IMR-90 (cell line): ENCODE results near the gene HAUS5. TPM values are rescaled to one million over a fixed set of nuclear protein-coding genes. Genes with fewer than 3 reads are reported as not detected.

Experiments used
- ATAC-seq: fragments of 200-7000 bp; cut with Tn5 transposase; 2 replicates; pipeline ENCODE4 v1.9.1; 2020; ENCODE audit warnings: low read depth, mild to moderate bottlenecking, moderate library complexity
- BruUV-seq: library from RNA; stranded (reverse); fragments of 400-500 nt; replicated peaks from 2 replicates; lab custom pipeline; 2021; lab: Mats Ljungman, UMichigan
- CTCF ChIA-PET: fragments of 300-600 bp; formaldehyde crosslinking; extraction: SDS; loops from one replicate; lab custom pipeline; 2021; ENCODE audit warnings: antibody characterized with exemption; lab: Yijun Ruan, JAX
- POLR2A ChIA-PET: fragments of 300-600 bp; sonication (Branson Sonifier 250); formaldehyde crosslinking; loops from one replicate; lab custom pipeline; 2022; ENCODE audit warnings: antibody characterized with exemption; ENCODE audit not compliant: unreplicated experiment; lab: Charles Lee
- DNase-seq: peaks from one replicate; pipeline ENCODE4 v3.0.0; 2013
- H2AFZ ChIP-seq: replicated peaks from 2 replicates; pipeline ENCODE3; 2013; ENCODE audit warnings: low read length, mild to moderate bottlenecking; ENCODE audit not compliant: poor library complexity
- H2AK5ac ChIP-seq: 2 replicates; pipeline ENCODE4 v1.6.1; 2013; ENCODE audit warnings: low read depth, low read length, inconsistent platforms
- H2AK9ac ChIP-seq: replicated peaks from 2 replicates; pipeline ENCODE3; 2013; ENCODE audit warnings: mild to moderate bottlenecking, low read depth, low read length, moderate library complexity; ENCODE audit not compliant: poor library complexity
- H2BK120ac ChIP-seq: 2 replicates; pipeline ENCODE4 v1.6.1; 2013; ENCODE audit warnings: low read depth, low read length, inconsistent platforms
- H2BK15ac ChIP-seq: 3 replicates; pipeline ENCODE4 v1.6.1; 2013; ENCODE audit warnings: low read depth, low read length, inconsistent platforms
- H2BK20ac ChIP-seq: 2 replicates; pipeline ENCODE4 v1.6.1; 2013; ENCODE audit warnings: low read depth, mild to moderate bottlenecking, inconsistent platforms, low read length, moderate library complexity
- H2BK5ac ChIP-seq: 2 replicates; pipeline ENCODE4 v1.6.1; 2013; ENCODE audit warnings: mild to moderate bottlenecking, low read depth, low read length, inconsistent platforms; ENCODE audit not compliant: poor library complexity, severe bottlenecking
- H3K14ac ChIP-seq: replicated peaks from 2 replicates; pipeline ENCODE4 v1.6.1; 2013; ENCODE audit warnings: low read depth, low read length, inconsistent platforms
- H3K18ac ChIP-seq: 2 replicates; pipeline ENCODE4 v1.6.1; 2013; ENCODE audit warnings: low read depth, low read length, control low read depth
- H3K23ac ChIP-seq: 2 replicates; pipeline ENCODE4 v1.6.1; 2013; ENCODE audit warnings: low read depth, low read length, inconsistent platforms
- H3K27ac ChIP-seq: 2 replicates; pipeline ENCODE4 v1.5.1; 2013; ENCODE audit warnings: mild to moderate bottlenecking, control low read depth, low read length; ENCODE audit not compliant: insufficient read depth
- H3K27me3 ChIP-seq: 2 replicates; pipeline ENCODE4 v1.6.1; 2013; ENCODE audit warnings: low read length; ENCODE audit not compliant: control insufficient read depth, insufficient read depth
- H3K36me3 ChIP-seq: 2 replicates; pipeline ENCODE4 v1.6.1; 2013; ENCODE audit warnings: low read length, mixed read lengths; ENCODE audit not compliant: control insufficient read depth, insufficient read depth
- H3K4ac ChIP-seq: 2 replicates; pipeline ENCODE4 v1.6.1; 2013; ENCODE audit warnings: low read depth, low read length, inconsistent platforms
- H3K4me1 ChIP-seq: 2 replicates; pipeline ENCODE4 v1.6.1; 2013; ENCODE audit warnings: low read length, mixed read lengths; ENCODE audit not compliant: control insufficient read depth, insufficient read depth
- H3K4me2 ChIP-seq: 2 replicates; pipeline ENCODE4 v1.6.1; 2013; ENCODE audit warnings: low read depth, mild to moderate bottlenecking, control low read depth, low read length, moderate library complexity
- H3K4me3 ChIP-seq: 2 replicates; pipeline ENCODE4 v1.5.1; 2013; ENCODE audit warnings: low read depth, mild to moderate bottlenecking, control low read depth, low read length, moderate library complexity; ENCODE audit not compliant: insufficient read depth
- H3K56ac ChIP-seq: 2 replicates; pipeline ENCODE4 v1.6.1; 2013; ENCODE audit warnings: low read length, inconsistent platforms; ENCODE audit not compliant: insufficient read depth; ENCODE audit errors: extremely low read depth
- H3K79me1 ChIP-seq, 2 experiments: 2 replicates each; pipeline ENCODE4 v1.6.1; 2013; ENCODE audit warnings: low read length in 2 of 2, inconsistent platforms in 1 of 2, low read depth in 1 of 2
- H3K9ac ChIP-seq: 2 replicates; pipeline ENCODE4 v1.6.1; 2013; ENCODE audit warnings: low read depth, low read length, control low read depth
- H3K9me1 ChIP-seq: 2 replicates; pipeline ENCODE4 v1.6.1; 2013; ENCODE audit warnings: low read length, inconsistent platforms; ENCODE audit not compliant: insufficient read depth
- H3K9me3 ChIP-seq: 2 replicates; pipeline ENCODE4 v1.6.1; 2013; ENCODE audit warnings: low read length; ENCODE audit not compliant: control insufficient read depth, insufficient read depth
- H4K20me1 ChIP-seq: 2 replicates; pipeline ENCODE4 v1.6.1; 2013; ENCODE audit warnings: low read length, inconsistent platforms; ENCODE audit not compliant: insufficient read depth
- H4K5ac ChIP-seq: 2 replicates; pipeline ENCODE4 v1.6.1; 2013; ENCODE audit warnings: mild to moderate bottlenecking, low read depth, low read length, control low read depth
- H4K8ac ChIP-seq, 2 experiments: 2 replicates each; pipeline ENCODE4 v1.6.1; 2013; ENCODE audit warnings: low read depth in 2 of 2, low read length in 2 of 2, control low read depth in 1 of 2, inconsistent platforms in 1 of 2
- H4K91ac ChIP-seq: 2 replicates; pipeline ENCODE4 v1.6.1; 2013; ENCODE audit warnings: low read depth, low read length, inconsistent platforms; ENCODE audit not compliant: insufficient read depth
- BHLHE40 ChIP-seq: fragments of 150-350 bp; IDR thresholded peaks from 2 replicates; pipeline ENCODE4 v1.6.1; 2016; ENCODE audit warnings: mild to moderate bottlenecking, low read depth, low read length
- CEBPB ChIP-seq: IDR thresholded peaks from 2 replicates; pipeline ENCODE4 v1.6.1; 2012; ENCODE audit warnings: low read depth, low read length, improper control_type of control experiment
- MXI1 ChIP-seq: IDR thresholded peaks from 2 replicates; pipeline ENCODE4 v1.6.1; 2012; ENCODE audit warnings: low read depth, mild to moderate bottlenecking, low read length, moderate library complexity, borderline replicate concordance
- NFE2L2 ChIP-seq: fragments of 150-350 bp; IDR thresholded peaks from 2 replicates; pipeline ENCODE4 v1.6.1; 2016; ENCODE audit warnings: low read depth, mild to moderate bottlenecking, low read length
- WGBS, 2 experiments: methylation state at CpG; one replicate each; pipeline versions ENCODE4 v1.1.5 to v1.1.7; 2013; ENCODE audit warnings: missing lambda C conversion rate in 2 of 2; ENCODE audit not compliant: insufficient read length in 1 of 2; ENCODE audit errors: extremely low coverage in 2 of 2; 5-methylcytosine and 5-hydroxymethylcytosine counted together
- dilution Hi-C: fragments of 300-500 bp; cut with HindIII; formaldehyde crosslinking; loops from one replicate; pipeline ENCODE4 v1.14.3; 2018; ENCODE audit warnings: low sequenced_read_pairs; ENCODE audit not compliant: unreplicated experiment
- in situ Hi-C: fragments of 300-500 bp; cut with MboI; formaldehyde crosslinking; loops from 3 replicates; pipeline ENCODE4 v1.14.3; 2019; ENCODE audit warnings: low sequenced_read_pairs, inconsistent platforms, mixed read lengths
- intact Hi-C: fragments of 100-400 bp; cut with micrococcal nuclease; formaldehyde crosslinking; loops from 2 replicates; pipeline ENCODE4 v1.10.0; 2022
- polyA plus RNA-seq, 3 experiments: library from polyadenylated mRNA; depleted of rRNA; stranded (reverse); fragments of >200 nt; gene quantifications; 2 replicates each; pipeline ENCODE4 v1.2.3, GENCODE V29; 2012; ENCODE audit warnings: low replicate concordance in 1 of 3
- total RNA-seq: library from RNA; depleted of rRNA; stranded (reverse); fragments of >200 nt; gene quantifications from 2 replicates; pipeline ENCODE4 v1.2.3, GENCODE V29; 2012
- TF ChIP-seq, protein P1 (sequence below): conservative IDR thresholded peaks from 2 replicates; pipeline ENCODE4 v1.5.1; 2012; ENCODE audit warnings: mild to moderate bottlenecking, low read depth, low read length, improper control_type of control experiment

Gene HAUS5
- total and polyA plus RNA-seq, 2 of the 4 experiments (the other 2 are of a cell fraction): 3.4 to 6.2 TPM

DNA sequence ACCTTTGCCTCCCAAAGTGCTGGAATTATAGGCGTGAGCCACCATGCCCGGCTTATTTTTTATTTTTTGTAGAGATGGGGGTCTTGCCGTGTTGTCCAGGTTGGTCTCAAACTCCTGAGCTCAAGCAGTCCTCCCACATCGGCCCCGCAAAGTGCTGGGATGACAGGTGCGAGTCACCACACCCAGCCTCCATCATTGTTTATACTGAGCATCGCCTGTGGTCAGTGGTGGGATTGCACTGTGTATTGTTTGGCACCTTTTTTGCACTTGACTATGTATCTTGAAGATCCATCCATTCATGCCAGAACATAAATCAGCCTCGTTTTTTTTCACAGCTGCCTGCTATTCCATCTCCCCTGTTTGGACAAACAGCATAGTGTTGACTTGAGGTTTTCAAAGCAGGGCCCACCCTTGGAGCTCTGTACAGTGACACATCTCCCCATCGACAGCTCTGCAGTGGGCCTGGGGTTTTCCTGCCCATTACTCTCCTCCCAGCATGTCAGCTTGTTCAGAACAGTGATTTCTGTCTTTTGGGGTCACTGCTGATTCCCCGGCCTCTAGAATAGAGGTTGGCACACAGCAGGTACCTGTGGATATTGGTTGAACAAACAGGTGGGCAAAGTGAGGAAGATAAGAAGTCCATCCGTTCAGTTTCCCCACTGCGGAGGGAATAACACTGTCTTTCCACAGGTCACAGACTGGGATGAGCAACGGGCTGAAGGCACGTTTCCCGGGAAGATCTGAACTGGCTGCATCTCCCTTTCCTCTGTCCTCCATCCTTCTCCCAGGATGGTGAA lies 45.6 kb downstream of the HAUS5 start:
- no peak overlapping the region for H3K27ac ChIP-seq
- no peak overlapping the region for H4K5ac ChIP-seq
- H2BK120ac ChIP-seq: no peak overlapping the region
- H3K9me3 ChIP-seq: no peaks in the 10 kb centered on the region
- no peak overlapping the region for H2AK9ac ChIP-seq
- no TSS peak for BruUV-seq
- no peak overlapping the region for H3K9ac ChIP-seq
- H2AFZ ChIP-seq: no peak overlapping the region
- TF ChIP-seq, protein P1, sequence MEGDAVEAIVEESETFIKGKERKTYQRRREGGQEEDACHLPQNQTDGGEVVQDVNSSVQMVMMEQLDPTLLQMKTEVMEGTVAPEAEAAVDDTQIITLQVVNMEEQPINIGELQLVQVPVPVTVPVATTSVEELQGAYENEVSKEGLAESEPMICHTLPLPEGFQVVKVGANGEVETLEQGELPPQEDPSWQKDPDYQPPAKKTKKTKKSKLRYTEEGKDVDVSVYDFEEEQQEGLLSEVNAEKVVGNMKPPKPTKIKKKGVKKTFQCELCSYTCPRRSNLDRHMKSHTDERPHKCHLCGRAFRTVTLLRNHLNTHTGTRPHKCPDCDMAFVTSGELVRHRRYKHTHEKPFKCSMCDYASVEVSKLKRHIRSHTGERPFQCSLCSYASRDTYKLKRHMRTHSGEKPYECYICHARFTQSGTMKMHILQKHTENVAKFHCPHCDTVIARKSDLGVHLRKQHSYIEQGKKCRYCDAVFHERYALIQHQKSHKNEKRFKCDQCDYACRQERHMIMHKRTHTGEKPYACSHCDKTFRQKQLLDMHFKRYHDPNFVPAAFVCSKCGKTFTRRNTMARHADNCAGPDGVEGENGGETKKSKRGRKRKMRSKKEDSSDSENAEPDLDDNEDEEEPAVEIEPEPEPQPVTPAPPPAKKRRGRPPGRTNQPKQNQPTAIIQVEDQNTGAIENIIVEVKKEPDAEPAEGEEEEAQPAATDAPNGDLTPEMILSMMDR: no peak
- TF ChIP-seq MXI1: no peak
- TF ChIP-seq NFE2L2: no peak
- no peak for TF ChIP-seq BHLHE40
- no peak for TF ChIP-seq CEBPB
- intact Hi-C loops: no loop called here
- H3K27me3 ChIP-seq: no peaks in the 10 kb centered on the region
- H4K91ac ChIP-seq: no peak overlapping the region
- H3K23ac ChIP-seq: no peak overlapping the region
- no peak overlapping the region for H3K14ac ChIP-seq
- H3K4me3 ChIP-seq: no peak overlapping the region
- POLR2A ChIA-PET: no interaction called here
- in situ Hi-C loops: no loop called here
- H2BK5ac ChIP-seq: no peak overlapping the region
- no peak overlapping the region for H3K4me2 ChIP-seq
- no peak overlapping the region for H3K56ac ChIP-seq
- no CpG with 5 or more reads among the region's 15 CpGs for WGBS, 2 experiments
- no peak overlapping the region for H2BK15ac ChIP-seq
- H3K9me1 ChIP-seq: no peaks in the 10 kb centered on the region
- H3K36me3 ChIP-seq: peaks cover 47% of the 10 kb centered on the region
- no peak overlapping the region for H2BK20ac ChIP-seq
- dilution Hi-C loops: no loop called here
- no peak for DNase-seq
- H3K79me1 ChIP-seq: peaks cover 4 to 11% of the 10 kb centered on the region in 2 experiments; a peak in 2 of 4 replicates
- no peak overlapping the region for H2AK5ac ChIP-seq
- H3K4me1 ChIP-seq: no peaks in the 10 kb centered on the region
- H3K4ac ChIP-seq: no peak overlapping the region
- H4K20me1 ChIP-seq: 0 out of 2 replicates have a peak, but pooled peaks cover 4% of the 10 kb centered on the region
- CTCF ChIA-PET: no interaction called here
- no peak for ATAC-seq
- no peak overlapping the region for H3K18ac ChIP-seq
- H4K8ac ChIP-seq: no peak overlapping the region
